Stimulated activated naive CD4-positive, alpha-beta T cell (primary cell): ENCODE data around the gene INPP5B.
"Not testable (repeated sequence)": the region's sequence is repeated elsewhere in the genome, so short reads cannot be mapped to it uniquely, and the experiment has no call there.

Source experiments
- DNase-seq, 6 experiments: peaks; one replicate each; lab custom pipeline; 2025; lab: John Stamatoyannopoulos, UW

INPP5B gene

DNA sequence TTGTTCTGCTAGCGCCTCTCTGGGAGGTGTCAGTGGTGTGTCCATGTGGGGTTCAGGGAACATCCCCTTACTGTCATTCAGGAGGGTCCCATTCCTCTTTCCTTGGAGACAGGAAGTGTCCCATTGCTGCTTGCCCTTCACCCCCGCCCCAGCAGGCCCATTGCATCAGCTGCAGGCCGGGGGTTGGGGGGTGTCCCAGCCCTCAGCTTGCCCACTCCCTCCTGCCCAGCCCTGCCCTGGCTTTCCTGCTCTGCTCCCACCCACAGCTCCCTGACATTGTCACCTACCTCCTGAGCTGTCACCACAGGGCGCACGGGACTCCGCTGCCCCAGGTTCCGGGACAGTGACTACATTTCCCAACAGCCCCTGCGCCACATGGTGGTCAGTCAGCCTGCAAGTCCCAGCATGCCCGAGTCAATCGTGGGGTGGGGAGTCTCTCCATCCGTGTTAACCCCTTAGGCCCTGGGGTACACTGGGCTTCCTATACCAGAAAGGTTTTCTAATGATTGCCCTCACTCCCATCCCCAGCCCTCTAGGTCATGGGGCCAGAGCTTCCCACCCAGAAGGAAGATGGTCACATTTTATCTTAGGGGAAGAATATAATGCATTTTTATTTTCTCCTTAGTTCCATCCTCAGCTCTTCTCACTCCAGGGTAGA, at the start of gene INPP5B:
INPP5B (minus strand) TSS at position 351 of the 658 bp plus-strand sequence. CDS start 745 bp downstream, outside the sequence.
- DNase-seq = peak; percentile 26 to 58 (median 37)

DNA sequence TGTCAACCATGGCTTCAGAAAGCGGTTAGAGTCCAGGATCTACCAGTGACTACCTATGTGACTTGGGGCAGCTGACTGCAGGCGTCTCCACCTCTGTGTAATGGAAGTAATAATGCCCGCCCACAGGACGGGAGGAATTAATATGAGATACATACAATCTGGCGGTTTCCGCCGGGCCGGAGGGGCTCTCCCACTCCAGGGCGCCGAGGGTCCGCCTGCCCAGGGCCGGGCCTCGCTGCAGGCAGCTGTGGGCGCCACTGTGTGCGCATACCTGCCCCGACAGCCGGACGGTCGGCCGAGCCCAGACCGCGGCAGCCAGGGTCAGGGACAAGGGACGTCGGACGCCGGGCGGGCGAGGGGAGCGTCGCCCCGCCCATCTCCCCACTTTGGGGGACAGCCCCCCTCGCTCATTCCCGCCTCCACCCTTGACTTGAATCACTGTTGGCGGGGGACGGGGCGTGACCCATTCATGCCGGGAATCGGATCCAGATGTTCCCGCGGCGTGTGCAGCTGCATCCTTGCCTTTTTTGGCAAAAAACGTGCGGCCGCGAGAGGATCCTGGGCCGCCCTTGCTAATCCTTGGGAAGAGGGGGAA, 49.0 kb upstream of the INPP5B start:
- DNase-seq = no peak

DNA sequence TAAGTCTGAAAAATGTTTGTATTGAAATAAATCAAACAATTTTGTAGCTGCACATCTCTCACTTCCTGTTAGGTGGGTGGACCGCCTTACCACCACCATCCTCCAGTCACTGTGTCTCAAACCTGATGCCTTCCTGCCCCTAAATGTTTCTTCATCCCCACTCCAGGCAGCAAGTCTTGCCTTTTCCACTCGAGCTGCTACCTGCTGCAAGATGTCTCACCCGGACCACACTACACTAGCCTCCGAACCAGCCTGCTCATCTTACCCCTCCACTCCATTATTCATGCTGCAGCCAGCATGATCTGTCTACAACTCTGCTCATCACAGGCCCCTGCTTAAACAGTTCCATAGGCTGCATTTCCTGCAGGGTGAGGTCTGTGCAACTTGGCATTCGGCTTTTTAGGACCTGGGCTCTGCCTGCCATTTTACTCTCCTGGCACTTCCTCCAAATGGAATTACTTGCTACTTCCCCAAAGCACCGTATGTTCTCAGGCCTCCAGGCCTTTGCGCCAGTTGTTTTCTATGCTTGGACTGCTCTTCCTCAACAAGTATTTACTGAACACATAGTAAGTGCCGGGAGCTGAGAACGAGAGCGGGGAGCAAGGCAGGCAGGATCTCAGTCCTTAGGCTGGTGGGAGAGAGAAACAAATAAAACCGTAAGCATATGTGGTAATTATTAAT, 48.2 kb upstream of the INPP5B start:
- DNase-seq = peak in 2 of 6 experiments; percentile 23 to 30

DNA sequence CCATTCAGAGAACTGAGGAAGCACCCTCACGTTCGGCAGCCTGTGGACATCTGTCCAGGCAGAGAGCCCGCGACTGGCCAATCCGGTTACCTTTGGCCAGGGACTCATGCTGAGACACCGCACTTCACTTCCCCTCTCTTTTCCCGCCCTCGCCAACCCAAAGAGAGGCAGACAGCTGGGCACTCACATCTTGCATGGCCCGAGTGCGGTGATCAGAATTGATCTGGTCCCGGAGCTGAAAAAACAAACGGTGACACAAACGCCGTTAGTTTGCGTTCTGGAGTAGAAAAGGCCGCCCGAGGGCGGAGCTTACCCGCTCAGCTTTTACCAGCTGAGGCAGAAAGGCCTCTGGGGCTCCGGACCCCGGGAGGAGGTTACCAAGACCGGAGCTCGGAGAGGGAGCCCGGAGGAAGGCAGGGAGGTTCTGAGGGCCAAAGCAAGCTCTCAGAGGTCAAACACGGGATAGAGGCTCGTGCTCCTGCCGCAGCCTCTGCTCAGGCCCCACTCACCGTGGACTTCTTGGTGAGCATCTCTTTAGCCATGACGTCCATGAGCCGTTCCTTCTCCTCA, 42.6 kb upstream of the INPP5B start:
- peak in 4 of 6 experiments; percentile 34 to 55 (median 46) for DNase-seq

DNA sequence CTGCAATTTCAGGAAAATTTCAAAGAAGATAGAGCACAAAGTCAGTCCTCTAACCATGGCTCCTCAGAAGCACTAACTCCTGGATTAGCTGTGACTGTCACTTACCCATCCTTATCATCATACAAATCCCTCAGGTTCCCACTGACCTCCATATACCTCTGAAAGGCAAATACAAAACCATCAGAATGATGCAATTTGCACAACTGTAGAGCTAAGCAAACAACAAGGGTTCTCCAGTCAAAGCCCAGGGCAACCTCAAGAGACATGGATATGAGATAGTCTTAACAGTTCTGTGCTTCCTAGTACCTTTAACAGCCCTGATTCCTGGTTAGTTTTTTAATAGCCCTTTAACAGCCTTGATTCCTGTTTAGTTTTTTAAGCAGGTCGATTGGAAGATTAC, 40.8 kb upstream of the INPP5B start:
- DNase-seq = no peak

DNA sequence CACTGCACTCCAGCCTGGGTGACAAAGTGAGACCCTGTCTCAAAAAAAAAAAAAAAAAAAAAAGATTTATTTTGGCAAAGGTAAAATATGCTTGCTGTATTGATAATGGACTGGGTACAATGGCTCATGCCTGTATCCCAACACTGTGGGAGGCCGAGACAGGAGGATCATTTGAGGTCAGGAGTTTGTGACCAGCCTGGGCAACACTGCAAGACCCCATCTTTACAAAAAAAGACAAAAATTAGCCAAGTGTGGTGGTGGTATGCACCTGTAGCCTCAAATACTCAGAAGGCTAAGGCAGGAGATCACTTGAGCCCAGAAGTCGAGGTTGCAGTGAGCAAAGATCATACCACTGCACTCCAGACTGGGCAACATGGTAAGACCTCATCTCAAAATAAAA, 36.7 kb upstream of the INPP5B start:
- DNase-seq = no peak

DNA sequence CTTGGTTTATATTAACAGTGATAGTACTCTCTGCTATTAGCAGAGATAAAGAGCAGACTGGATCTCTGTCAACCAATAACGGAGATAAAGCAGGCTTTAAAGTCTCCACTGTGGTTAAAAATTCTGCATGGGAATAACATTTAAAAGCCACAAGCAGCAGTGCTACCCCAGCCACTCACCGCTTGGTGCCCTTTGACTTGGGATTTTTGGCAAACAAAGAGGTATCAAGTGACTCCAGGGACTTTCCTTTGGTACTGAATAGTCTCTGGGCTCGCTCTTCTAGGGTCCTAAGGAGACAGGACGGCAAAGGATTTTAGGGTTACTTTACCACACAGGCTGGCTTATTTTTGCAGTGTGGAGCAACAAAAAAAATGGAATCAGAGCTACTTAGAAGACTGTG, 31.7 kb upstream of the INPP5B start:
- DNase-seq = no peak

DNA sequence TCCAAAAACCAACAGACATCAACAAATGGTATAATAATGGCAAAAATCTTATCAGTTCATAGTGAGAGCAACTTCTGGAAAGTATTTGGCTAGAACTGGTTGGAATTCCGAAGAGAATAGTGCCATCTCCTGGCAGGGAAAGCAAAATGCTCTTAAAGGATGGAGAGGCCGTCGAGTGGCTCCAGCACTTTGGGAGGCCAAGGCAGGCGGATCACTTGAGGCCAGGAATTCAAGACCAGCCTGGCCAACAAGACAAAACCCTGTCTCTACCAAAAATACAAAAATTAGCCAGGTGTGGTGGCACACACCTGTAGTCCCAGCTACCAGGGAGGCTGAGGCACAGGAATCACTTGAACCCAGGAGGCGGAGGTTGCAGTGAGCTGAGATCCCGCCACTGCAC, 28.2 kb upstream of the INPP5B start:
- peak in 1 of 6 experiments; percentile 5 for DNase-seq

DNA sequence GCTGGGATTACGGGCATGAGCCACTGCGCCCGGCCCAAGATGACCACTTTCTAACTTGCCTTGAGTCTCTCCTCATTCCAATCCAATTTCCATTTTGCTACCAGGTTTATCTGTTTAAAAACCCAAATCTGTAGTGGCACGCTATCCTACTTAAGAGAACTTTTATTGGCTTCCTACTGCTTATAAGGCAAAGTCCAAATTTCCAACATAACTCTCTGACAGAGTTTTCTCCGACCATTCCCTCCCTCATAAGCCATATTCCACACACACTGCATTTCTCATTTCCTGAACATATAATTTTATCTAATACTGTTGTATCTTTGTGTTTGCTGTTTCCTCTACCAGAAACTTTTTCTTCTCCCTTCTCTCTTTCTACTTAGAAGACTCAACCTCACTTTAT, 27.7 kb upstream of the INPP5B start:
- DNase-seq = no peak

DNA sequence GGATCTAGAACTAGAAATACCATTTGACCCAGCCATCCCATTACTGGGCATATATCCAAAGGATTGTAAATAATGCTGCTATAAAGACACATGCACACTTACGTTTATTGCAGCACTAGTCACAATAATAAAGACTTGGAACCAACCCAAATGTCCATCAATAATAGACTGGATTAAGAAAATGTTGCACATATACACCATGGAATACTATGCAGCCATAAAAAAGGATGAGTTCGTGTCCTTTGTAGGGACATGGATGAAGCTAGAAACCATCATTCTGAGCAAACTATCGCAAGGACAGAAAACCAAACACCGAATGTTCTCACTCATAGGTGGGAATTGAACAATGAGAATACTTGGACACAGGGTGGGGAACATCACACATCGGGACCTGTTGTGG, 26.8 kb upstream of the INPP5B start:
- not testable (repeated sequence) for DNase-seq

DNA sequence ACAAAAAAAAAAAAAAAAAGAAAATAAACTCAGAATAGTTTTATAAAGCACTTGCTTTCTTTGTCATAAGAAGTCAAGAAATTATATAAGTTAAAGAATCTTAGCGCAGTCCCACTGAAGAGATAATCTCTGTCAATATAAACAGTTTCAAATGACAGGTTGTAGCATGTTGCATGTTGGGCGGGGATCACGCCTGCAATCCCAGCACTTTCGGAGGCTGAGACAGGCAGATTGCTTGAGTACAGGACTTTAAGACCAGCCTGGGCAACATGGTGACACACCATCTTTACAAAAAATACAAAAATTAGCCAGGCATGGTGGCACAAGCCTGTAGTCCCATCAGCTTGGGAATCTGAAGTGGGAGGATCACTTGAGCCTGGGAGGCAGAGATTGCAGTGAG, 18.4 kb upstream of the INPP5B start:
- no peak for DNase-seq

DNA sequence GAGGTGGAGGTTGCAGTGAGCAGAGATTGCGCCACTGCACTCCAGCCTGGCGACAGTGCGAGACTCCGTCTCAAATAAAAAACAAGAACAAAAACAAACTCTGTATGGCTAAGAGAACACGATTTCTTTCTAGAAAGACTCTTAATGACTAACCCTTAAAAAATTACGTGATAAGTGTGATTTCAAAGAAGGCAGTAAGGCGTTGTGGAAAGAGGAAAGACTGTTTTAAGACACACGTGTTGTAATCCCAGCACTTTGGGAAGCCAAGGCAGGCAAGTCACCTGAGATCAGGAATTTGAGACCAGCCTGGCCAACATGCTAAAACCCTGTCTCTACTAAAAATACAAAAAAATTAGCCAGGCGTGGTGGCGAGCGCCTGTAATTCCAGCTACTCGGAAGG, 17.3 kb upstream of the INPP5B start:
- not testable (repeated sequence) for DNase-seq

DNA sequence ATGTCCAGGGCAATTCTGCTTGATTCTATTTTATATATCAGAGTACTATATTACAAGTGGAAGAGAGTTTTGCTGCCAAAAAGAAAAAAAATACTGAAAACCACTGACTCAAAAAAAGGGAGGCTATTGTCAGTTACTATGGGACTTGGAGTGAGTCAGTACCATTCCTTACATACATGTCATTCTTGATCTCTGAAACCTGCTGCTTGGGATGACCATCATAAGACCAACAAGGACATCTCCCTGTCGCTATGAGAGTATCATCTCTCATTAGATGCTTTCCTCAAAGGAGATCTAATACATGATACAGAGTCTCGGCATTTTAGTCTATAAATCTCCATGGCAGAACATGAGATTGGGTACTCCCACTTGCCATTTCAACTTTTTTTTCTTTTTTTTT, 11.8 kb upstream of the INPP5B start:
- DNase-seq = no peak

DNA sequence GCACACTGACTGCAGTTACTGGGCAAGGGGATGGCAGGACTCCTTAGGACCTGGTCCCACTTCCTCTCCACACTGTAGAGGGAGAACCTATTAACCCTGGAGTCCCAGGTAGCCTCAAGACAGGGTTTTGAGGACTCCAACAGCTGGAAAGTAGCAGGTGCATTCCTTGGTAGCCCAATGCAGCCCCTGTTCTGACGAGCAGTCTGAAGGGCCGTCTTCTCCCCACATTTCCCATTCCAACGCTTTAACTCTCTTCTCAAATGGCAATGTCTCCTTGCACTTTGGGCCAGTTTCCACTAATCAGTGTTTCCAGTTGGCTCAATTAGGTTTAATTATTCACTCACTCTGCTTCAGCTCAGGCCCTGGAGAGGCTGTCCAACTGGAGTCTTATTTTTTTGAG, 8.8 kb upstream of the INPP5B start:
- no peak for DNase-seq

DNA sequence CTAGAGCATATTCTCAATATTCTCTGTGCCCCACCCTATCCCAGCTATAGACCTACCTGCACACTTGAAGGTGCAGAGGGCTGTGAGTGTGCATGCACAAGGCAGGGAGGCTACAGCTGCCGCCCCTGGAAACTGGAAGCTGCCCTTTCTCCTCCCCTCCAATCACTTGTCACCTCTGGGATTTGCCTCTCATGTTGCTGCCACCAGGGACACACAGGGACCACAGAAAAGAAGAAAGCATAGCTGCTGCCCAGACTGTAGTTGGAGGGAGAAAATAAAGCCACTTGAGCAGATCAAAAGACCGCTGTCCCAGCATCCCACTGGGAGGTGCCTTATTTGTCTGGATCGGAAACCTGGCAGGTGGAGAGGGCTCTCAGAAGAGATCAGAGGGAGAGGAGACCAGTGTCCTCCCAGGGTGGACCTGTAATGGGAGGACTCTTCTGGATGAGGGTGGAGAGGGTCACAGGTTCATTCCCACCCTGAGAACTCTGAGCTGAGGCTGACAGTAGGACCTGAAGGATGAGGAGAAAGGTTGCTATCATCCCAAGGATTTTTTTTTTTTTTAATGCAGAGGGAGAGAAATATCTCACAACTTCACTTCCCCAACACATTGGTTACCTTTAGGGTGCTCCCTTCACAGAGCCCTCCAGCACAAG, 7.6 kb upstream of the INPP5B start:
- DNase-seq = no peak

DNA sequence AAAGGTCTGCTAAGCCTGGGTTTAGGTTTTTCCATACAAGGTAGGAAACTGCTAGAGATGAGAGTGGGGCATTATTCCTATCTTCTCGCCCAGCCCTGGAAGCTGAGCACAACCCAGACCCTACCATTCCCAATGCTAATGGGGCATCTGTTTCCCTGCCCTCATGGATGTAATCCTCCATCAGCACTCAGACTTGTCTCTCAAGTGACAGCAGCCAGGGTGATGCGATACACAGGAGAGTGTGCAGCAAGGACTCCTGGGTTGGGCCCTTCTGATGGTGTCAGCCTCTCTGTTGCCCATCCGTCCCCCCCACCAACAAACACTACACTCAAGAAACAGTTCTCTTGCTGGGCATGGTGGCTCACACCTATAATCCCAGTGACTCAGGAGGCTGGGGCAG, 5.9 kb upstream of the INPP5B start:
- DNase-seq = no peak

DNA sequence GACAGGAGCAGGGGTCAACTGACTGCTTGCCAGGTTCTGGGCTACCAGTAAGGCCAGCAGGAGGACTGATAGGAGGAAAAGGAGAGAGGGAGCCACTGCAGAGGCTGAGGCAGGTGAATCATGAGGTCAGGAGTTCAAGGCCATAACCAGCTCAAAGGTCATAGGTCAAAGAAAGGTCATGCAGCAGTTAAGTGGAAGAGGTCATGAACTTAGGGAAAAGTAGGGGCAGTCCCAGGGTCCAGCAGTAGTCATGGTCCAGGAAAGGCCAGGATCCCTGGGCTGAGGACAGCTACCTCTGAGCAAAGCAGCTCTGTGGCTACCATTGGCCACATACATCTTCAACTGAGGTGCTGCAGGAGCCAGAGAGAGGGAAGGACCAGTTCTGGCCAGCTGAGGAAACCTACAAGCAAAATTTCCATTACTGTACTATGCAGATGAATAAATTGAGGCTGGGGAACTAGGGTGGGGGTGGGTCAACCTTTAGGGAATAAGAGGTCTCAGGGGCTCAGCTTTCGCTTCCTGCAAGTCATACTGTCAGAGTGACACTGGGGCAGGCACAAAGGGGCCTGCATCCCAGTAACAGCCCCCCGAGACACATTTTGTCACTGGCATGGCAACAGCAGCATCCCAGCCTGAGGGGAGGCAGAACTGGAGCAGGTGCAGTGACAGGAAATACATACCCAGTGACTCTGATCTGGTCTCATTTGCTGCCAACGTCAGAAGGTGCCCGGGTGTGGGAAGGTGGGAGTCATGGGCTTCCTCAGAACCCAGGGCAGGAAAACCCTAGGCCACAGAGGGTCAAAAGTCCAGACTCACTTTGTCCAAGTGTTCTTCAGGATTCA, 5.2 kb upstream of the INPP5B start:
- no peak for DNase-seq

DNA sequence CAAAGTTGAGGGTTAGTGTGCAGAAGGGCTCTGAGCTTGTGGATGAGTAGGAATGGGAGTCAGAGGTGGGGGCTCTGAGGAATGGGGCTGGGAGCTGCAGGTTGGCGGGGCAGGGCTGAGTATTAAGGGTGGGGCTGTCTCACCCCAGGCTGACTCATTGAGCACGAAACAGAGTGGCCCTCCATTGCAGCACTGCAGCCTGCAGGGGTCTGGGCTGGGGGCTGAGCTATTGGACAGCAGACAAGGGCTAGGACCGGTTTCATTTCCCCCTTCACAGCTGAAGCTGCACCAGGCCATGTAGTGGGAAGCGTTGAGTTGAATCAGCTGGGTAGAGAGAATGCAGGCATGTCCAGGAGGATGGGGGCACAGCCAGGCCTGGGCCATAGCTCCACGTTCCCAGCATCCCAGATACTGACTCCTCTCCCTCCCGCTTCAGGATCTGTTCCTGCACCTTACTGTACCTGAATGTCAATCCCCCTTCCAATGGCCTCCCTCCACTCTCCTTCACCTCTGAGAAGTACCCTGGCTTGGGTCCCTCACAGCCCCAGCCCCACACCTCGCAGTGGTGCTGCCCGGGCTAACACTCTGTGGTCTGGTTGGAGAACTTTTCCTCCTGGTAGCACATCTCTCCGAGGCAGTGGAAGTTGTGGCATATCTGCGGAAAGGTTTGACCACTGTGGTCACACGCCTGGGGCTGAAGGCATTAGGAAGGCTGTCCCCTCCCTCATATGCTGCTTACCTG, 4.4 kb upstream of the INPP5B start:
- DNase-seq = no peak

DNA sequence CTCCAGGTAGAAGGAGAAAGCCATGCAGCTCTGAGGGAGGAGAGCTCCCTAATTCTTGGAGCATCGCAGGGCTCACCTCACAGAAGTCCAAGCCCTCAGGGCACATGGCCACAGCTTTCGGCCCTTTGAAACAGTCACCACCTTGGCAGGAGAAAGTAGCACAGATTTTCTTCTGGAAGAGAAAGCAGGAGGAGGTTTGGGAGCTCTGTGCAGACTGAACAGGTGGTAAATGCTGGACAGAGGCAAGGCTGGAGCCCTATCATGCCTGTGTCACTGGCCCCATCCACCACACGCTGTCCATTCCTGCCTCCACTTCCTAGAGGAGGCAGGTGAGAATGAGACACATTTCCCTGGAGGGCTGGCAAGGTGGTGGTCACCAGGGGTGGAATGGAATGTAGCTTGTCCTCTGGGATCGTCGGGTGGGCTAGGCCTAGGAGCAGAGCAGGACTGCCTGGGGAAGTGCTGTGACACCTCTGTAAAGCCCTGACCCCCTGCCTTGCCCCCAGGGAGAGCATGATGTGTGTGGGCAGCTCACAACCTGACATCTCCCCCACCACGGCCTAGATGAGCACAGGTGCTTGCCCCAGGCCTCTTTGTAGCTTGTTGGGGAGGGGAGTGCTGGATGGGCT, 2.8 kb upstream of the INPP5B start:
- no peak for DNase-seq

DNA sequence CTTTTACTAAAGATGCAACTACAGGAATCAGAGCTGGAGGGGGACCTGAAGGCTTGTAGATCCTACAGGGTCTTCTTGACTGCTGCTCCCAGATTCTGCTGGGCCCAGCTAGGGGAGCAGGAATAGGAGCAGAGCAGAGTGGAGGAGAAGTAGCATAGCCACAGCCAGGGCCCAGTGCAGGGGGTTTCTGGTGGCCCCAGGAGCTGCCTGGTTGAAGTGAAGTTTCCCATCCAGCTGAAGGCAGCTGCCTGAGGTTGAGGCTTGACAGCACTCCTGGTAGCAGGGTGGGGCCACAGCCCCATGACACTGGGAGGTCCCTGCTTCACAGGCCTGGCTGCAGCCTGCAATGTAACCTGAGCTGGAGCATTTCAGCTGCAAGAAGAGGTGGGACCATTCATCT, 2.0 kb upstream of the INPP5B start:
- DNase-seq = no peak
